ENCODE results near the gene SET. TPM values are rescaled to one million over a fixed set of nuclear protein-coding genes. Genes with fewer than 3 reads are reported as not detected.

Gene SET
- total and polyA plus RNA-seq, 2 of the 13 experiments (the other 11 are each of a cell fraction or from before 2014, with no cell fraction given) = 94.2 to 611 TPM

DNA sequence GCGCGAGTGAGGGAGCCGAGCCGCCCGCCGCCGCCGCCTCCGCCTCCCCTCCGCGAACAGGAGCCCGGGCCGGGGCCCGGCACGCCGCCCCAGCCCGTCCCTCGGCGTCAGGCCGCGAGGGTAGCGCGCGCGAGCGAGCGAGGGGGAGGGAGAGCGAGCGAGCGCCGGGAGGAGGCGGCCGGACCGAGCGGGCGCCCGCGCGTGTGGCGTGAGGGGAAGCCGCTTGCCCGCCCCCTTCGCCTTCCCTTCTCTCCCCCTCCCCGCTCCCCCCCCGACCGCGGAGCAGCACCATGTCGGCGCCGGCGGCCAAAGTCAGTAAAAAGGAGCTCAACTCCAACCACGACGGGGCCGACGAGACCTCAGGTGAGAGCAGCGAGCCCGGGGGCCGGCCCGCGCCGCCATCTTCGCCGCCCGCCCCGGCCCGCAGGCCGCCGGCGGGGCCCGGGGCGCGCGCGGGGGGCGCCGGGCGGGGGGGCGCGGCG lies 312 bp downstream of the SET start (continued):
- TF ChIP-seq, protein P1, sequence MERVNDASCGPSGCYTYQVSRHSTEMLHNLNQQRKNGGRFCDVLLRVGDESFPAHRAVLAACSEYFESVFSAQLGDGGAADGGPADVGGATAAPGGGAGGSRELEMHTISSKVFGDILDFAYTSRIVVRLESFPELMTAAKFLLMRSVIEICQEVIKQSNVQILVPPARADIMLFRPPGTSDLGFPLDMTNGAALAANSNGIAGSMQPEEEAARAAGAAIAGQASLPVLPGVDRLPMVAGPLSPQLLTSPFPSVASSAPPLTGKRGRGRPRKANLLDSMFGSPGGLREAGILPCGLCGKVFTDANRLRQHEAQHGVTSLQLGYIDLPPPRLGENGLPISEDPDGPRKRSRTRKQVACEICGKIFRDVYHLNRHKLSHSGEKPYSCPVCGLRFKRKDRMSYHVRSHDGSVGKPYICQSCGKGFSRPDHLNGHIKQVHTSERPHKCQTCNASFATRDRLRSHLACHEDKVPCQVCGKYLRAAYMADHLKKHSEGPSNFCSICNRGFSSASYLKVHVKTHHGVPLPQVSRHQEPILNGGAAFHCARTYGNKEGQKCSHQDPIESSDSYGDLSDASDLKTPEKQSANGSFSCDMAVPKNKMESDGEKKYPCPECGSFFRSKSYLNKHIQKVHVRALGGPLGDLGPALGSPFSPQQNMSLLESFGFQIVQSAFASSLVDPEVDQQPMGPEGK (CRISPR knock-in tag; IDR thresholded peaks at IDR 0.05) = peak; percentile 27; the same call in 1 of the 2 replicates
- TF ChIP-seq MYC (CRISPR knock-in tag; IDR thresholded peaks at IDR 0.05; ENCODE audit: borderline replicate concordance) (no peak), YY1 (IDR thresholded peaks at IDR 0.05; ENCODE audit: insufficient read depth, insufficient replicate concordance, low read depth, low read length) (peak; percentile 41)

DNA sequence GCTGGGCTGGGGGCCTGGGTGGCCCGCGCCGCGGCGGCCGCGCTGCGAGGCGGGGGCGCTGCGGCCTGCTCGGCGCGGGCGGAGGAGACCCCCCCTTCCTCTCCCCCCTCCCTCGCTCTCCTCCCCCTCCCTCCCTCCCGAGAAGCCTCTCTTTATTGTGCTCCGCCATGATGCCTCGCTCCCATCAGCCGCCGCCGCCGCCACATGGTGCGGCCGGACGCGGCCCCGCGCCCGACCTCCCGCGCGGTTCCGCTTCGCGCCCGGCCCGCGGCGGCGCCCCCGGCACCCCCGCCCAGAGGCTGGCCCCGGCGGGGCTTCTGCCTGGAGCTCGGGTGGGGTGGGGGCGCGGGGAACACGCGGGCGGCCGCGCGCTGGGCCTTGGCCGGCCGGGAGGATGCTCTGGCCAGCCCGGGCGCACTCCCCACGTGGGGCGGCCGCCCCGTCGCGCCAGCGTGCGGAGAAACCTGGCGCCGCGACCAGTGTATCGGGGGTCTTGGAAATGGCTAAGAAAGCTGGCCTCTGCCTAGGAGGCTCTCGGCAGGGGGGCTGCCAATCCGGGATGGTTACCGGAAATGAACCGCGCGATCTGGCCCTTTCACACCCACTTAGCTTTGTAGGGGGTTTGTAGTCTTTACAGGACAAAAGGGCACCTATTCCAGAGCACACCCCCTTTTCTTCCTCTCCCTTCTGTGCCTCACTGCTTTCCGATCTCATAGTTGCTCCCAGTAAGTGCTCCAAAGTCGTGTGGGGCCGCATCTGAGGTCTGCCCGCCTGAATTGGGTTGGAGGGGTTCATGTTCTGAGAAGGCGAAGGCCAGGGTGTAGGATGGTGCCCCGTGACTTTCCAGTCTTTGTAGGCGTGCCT lies 1.0 kb downstream of the SET start:
- FAIRE-seq = no peak
- ChIA-PET CTCF (ENCODE audit: low intra/inter-chr PET ratio, low total read pairs) (no interaction called here), POLR2A (interaction anchor here (0.8 to 1.3 kb wide), 3 partner anchors 33 to 140 kb away, joined by 4 to 6 read pairs (median 5); partner anchors contain the start of genes DYNC2I2 and SPOUT1)
- Histone ChIP-seq H3K9ac (ENCODE audit: insufficient read depth, low read depth, low read length) (peak overlapping the region; percentile 83), H3K9me3 (ENCODE audit: low read length) (no peaks in the 10 kb centered on the region), H3K4me1 (ENCODE audit: insufficient read depth, low read length) (peaks cover 54% of the 10 kb centered on the region), H3K4me3 (replicated peaks in 1 of 3; ENCODE audit: insufficient read depth in 1 of 3, low read depth in 2 of 3, low read length in 3 of 3) (peak overlapping the region; percentile 71 to 81 (median 77)), H3K4me2 (ENCODE audit: low read depth, low read length) (peak overlapping the region; percentile 74), H3K27ac (ENCODE audit: extremely low read length, insufficient read depth, low read length) (peak overlapping the region; percentile 61), H3K79me2 (ENCODE audit: insufficient read depth, low read length) (peaks cover 41% of the 10 kb centered on the region), H3K27me3 (ENCODE audit: control insufficient read depth in 1 of 2, insufficient read depth in 2 of 2, low read length in 2 of 2) (no peaks in the 10 kb centered on the region), H3K36me3 (replicated peaks in 1 of 2; ENCODE audit: control insufficient read depth in 1 of 2, insufficient read depth in 2 of 2, low read length in 2 of 2) (peaks cover 6 to 32% of the 10 kb centered on the region in 2 experiments; a peak in 4 of 5 replicates), H4K20me1 (ENCODE audit: insufficient read depth, low read length) (peaks cover 19% of the 10 kb centered on the region), H2AFZ (ENCODE audit: low read length) (no peak overlapping the region)
- in situ Hi-C loops (cut with HindIII; ENCODE audit: extremely low pct_ligation_motif_present, low pct_unique_long_range_greater_than_20kb) = no loop called here
- BruUV-seq (replicated peaks) = no TSS peak
- no peak for DNase-seq (ENCODE audit: low spot score)
- intact Hi-C loops (cut with micrococcal nuclease; ENCODE audit: unreplicated experiment) = loop anchor here (5.0 kb wide), 1 partner anchor 53 kb away; no protein-coding TSS in a partner anchor
- under 1% methylated on average over 19 of the region's 83 CpGs for WGBS (ENCODE audit: low lambda C conversion rate)
- ATAC-seq = no peak
- no peak for TF ChIP-seq MIER3 (CRISPR knock-in tag; IDR thresholded peaks at IDR 0.05; ENCODE audit: borderline replicate concordance)
- TF ChIP-seq TBX2 (CRISPR knock-in tag; IDR thresholded peaks at IDR 0.05; ENCODE audit: borderline replicate concordance) = peak; percentile 23; the same call in 1 of the 2 replicates
- TF ChIP-seq, protein P2, sequence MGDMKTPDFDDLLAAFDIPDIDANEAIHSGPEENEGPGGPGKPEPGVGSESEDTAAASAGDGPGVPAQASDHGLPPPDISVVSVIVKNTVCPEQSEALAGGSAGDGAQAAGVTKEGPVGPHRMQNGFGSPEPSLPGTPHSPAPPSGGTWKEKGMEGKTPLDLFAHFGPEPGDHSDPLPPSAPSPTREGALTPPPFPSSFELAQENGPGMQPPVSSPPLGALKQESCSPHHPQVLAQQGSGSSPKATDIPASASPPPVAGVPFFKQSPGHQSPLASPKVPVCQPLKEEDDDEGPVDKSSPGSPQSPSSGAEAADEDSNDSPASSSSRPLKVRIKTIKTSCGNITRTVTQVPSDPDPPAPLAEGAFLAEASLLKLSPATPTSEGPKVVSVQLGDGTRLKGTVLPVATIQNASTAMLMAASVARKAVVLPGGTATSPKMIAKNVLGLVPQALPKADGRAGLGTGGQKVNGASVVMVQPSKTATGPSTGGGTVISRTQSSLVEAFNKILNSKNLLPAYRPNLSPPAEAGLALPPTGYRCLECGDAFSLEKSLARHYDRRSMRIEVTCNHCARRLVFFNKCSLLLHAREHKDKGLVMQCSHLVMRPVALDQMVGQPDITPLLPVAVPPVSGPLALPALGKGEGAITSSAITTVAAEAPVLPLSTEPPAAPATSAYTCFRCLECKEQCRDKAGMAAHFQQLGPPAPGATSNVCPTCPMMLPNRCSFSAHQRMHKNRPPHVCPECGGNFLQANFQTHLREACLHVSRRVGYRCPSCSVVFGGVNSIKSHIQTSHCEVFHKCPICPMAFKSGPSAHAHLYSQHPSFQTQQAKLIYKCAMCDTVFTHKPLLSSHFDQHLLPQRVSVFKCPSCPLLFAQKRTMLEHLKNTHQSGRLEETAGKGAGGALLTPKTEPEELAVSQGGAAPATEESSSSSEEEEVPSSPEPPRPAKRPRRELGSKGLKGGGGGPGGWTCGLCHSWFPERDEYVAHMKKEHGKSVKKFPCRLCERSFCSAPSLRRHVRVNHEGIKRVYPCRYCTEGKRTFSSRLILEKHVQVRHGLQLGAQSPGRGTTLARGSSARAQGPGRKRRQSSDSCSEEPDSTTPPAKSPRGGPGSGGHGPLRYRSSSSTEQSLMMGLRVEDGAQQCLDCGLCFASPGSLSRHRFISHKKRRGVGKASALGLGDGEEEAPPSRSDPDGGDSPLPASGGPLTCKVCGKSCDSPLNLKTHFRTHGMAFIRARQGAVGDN (CRISPR knock-in tag; IDR thresholded peaks at IDR 0.05) = peak; percentile 51
- TF ChIP-seq ARHGAP35 (CRISPR knock-in tag; IDR thresholded peaks at IDR 0.05; ENCODE audit: borderline replicate concordance) = no peak
- peak; percentile 40; the same call in 1 of the 2 replicates for TF ChIP-seq MYC (CRISPR knock-in tag; IDR thresholded peaks at IDR 0.05; ENCODE audit: borderline replicate concordance)
- TF ChIP-seq SRSF1 (optimal IDR thresholded peaks at IDR 0.05; ENCODE audit: low read depth, low read length) = no peak
- no peak for TF ChIP-seq FOXJ3 (CRISPR knock-in tag; IDR thresholded peaks at IDR 0.05; ENCODE audit: borderline replicate concordance)
- no peak for TF ChIP-seq MAZ (IDR thresholded peaks at IDR 0.05; ENCODE audit: borderline replicate concordance, low read depth, low read length)
- 0 out of 2 replicates have a peak, but pooled peaks have one; percentile 18 for TF ChIP-seq MAZ (CRISPR knock-in tag; IDR thresholded peaks at IDR 0.05; ENCODE audit: low read depth)
- TF ChIP-seq AGO2 (optimal IDR thresholded peaks at IDR 0.05; ENCODE audit: low read depth, low read length) = peak; percentile 74
- no peak for TF ChIP-seq ZEB1 (IDR thresholded peaks at IDR 0.05; ENCODE audit: insufficient replicate concordance, low read depth)
